Right forelimb (tissue), 1 donor: Measurements from ENCODE around the gene ARFRP1.
"Not testable (repeated sequence)": the region's sequence is repeated elsewhere in the genome, so short reads cannot be mapped to it uniquely, and the experiment has no call there.

Experiments used
- DNase-seq: peaks from one replicate; pipeline ENCODE4 v3.0.0-alpha.2; 2018

The ARFRP1 gene

GRCh38 chr20:63671695-63672094, 36.1 kb downstream of the ARFRP1 start:
- DNase-seq, result not testable (repeated sequence)

GRCh38 chr20:63668351-63668750, 39.4 kb downstream of the ARFRP1 start:
- DNase-seq, result no peak

GRCh38 chr20:63667858-63668257, 39.9 kb downstream of the ARFRP1 start:
- no peak for DNase-seq

GRCh38 chr20:63665708-63666107, 42.1 kb downstream of the ARFRP1 start:
- no peak for DNase-seq

- DNase-seq, result no peak
These were observed 42.7 kb downstream of the ARFRP1 start for GRCh38 chr20:63664861-63665594.

- DNase-seq, result no peak
These were observed 43.5 kb downstream of the ARFRP1 start for GRCh38 chr20:63664143-63664851.

- no peak for DNase-seq
These were observed 44.3 kb downstream of the ARFRP1 start for GRCh38 chr20:63663332-63664066.

- DNase-seq, result no peak
These were observed 45.0 kb downstream of the ARFRP1 start for GRCh38 chr20:63662813-63663189.

- no peak for DNase-seq
These were observed 45.6 kb downstream of the ARFRP1 start for GRCh38 chr20:63661959-63662812.

GRCh38 chr20:63661108-63661507, 46.7 kb downstream of the ARFRP1 start:
- DNase-seq, result no peak

GRCh38 chr20:63660622-63661021, 47.2 kb downstream of the ARFRP1 start:
- DNase-seq, result no peak

GRCh38 chr20:63660174-63660573, 47.6 kb downstream of the ARFRP1 start:
- DNase-seq, result not testable (repeated sequence)

GRCh38 chr20:63659370-63659769, 48.4 kb downstream of the ARFRP1 start:
- no peak for DNase-seq

- no peak for DNase-seq
These were observed 49.0 kb downstream of the ARFRP1 start for GRCh38 chr20:63658749-63659187.

- peak; percentile 97 for DNase-seq
These were observed 49.6 kb downstream of the ARFRP1 start, which contains the start of gene RTEL1 for GRCh38 chr20:63657937-63658748. RTEL1 (plus strand) TSS chr20:63658312; CDS start chr20:63659403, 1,091 bp downstream.

GRCh38 chr20:63657260-63657936, 50.4 kb downstream of the ARFRP1 start:
- no peak for DNase-seq

GRCh38 chr20:63656451-63656850, 51.3 kb downstream of the ARFRP1 start:
- DNase-seq, result no peak

- no peak for DNase-seq
These were observed 52.5 kb downstream of the ARFRP1 start for GRCh38 chr20:63655249-63655648.

- DNase-seq, result no peak
These were observed 53.7 kb downstream of the ARFRP1 start for GRCh38 chr20:63653974-63654668.
